H1 (cell line): ENCODE measurements around the gene FGFBP2. TPM values are rescaled to one million over a fixed set of nuclear protein-coding genes. Genes with fewer than 3 reads are reported as not detected.

Experiments
- CTCF ChIA-PET: fragments of 300-600 bp; sonication (Branson Sonifier 250); formaldehyde crosslinking; loops from one replicate; lab custom pipeline; 2021; ENCODE audit not compliant: partially characterized antibody; lab: Charles Lee
- POLR2A ChIA-PET: fragments of 300-600 bp; sonication (Branson Sonifier 250); formaldehyde crosslinking; loops from one replicate; lab custom pipeline; 2021; ENCODE audit warnings: inconsistent platforms; ENCODE audit not compliant: partially characterized antibody; lab: Charles Lee
- DNase-seq, 2 experiments: peaks; one replicate each; pipeline versions ENCODE4 v3.0.0 to v3.0.0-alpha.2; 2010 to 2022; ENCODE audit warnings: low spot score in 2 of 2, low read depth in 1 of 2, mixed read lengths in 1 of 2
- FAIRE-seq: peaks from 2 replicates; lab custom pipeline; 2011; peaks lifted over from hg19 to GRCh38; lab: Jason Lieb, UNC
- H2AFZ ChIP-seq: 2 replicates; pipeline ENCODE4 v1.8.1; 2012; ENCODE audit warnings: low read length, inconsistent platforms
- H2AK5ac ChIP-seq: 2 replicates; pipeline ENCODE4 v1.6.1; 2013; ENCODE audit warnings: low read depth, low read length
- H2BK120ac ChIP-seq: replicated peaks from 2 replicates; pipeline ENCODE3; 2013; ENCODE audit warnings: low read depth, low read length, inconsistent platforms
- H2BK12ac ChIP-seq: 2 replicates; pipeline ENCODE4 v1.6.1; 2013; ENCODE audit warnings: low read depth, low read length
- H2BK15ac ChIP-seq: 2 replicates; pipeline ENCODE4 v1.6.1; 2013; ENCODE audit warnings: low read length
- H2BK20ac ChIP-seq: 2 replicates; pipeline ENCODE4 v1.6.1; 2013; ENCODE audit warnings: low read length
- H2BK5ac ChIP-seq: 2 replicates; pipeline ENCODE4 v1.6.1; 2013; ENCODE audit warnings: low read depth, low read length
- H3K14ac ChIP-seq: 2 replicates; pipeline ENCODE4 v1.6.1; 2013; ENCODE audit warnings: inconsistent platforms; ENCODE audit not compliant: insufficient read length
- H3K18ac ChIP-seq: 2 replicates; pipeline ENCODE4 v1.6.1; 2013; ENCODE audit warnings: low read length; ENCODE audit errors: extremely low read depth
- H3K23ac ChIP-seq: 2 replicates; pipeline ENCODE4 v1.6.1; 2013; ENCODE audit warnings: inconsistent platforms; ENCODE audit not compliant: insufficient read length
- H3K23me2 ChIP-seq: 2 replicates; pipeline ENCODE4 v1.6.1; 2013; ENCODE audit warnings: low read depth, low read length
- H3K27ac ChIP-seq: 2 replicates; pipeline ENCODE4 v1.6.1; 2011; ENCODE audit warnings: low read depth, low read length, inconsistent platforms
- H3K27me3 ChIP-seq, 4 experiments: replicated peaks in 1 of 4; 1 replicate in 1 of 4; 2 replicates in 3 of 4; pipeline versions ENCODE4 v1.6.1 to v1.8.1; 2011 to 2013; ENCODE audit warnings: low read length in 3 of 4, mild to moderate bottlenecking in 3 of 4, inconsistent platforms in 2 of 4, mixed read lengths in 2 of 4, moderate library complexity in 1 of 4; ENCODE audit not compliant: control insufficient read depth in 3 of 4, insufficient read depth in 3 of 4; ENCODE audit errors: extremely low read depth in 1 of 4
- H3K36me3 ChIP-seq, 4 experiments: 2 replicates each; pipeline versions ENCODE4 v1.6.1 to v1.8.1; 2011 to 2013; ENCODE audit warnings: mild to moderate bottlenecking in 4 of 4, low read length in 3 of 4, moderate library complexity in 2 of 4, control low read depth in 1 of 4, inconsistent platforms in 1 of 4; ENCODE audit not compliant: insufficient read depth in 4 of 4, control insufficient read depth in 2 of 4
- H3K4ac ChIP-seq: replicated peaks from 2 replicates; pipeline ENCODE3; 2013; ENCODE audit warnings: low read length, low read depth, mixed read lengths, inconsistent platforms; ENCODE audit not compliant: insufficient read length
- H3K4me1 ChIP-seq, 4 experiments: replicated peaks in 1 of 4; 1 replicate in 1 of 4; 2 replicates in 3 of 4; pipeline versions ENCODE4 v1.6.1 to v1.8.1; 2011 to 2013; ENCODE audit warnings: low read length in 3 of 4, inconsistent platforms in 2 of 4, mixed read lengths in 1 of 4; ENCODE audit not compliant: insufficient read depth in 4 of 4, control insufficient read depth in 3 of 4
- H3K4me2 ChIP-seq, 2 experiments: 2 replicates each; pipeline versions ENCODE4 v1.6.1 to v1.8.1; 2011 to 2013; ENCODE audit warnings: low read depth in 2 of 2, low read length in 2 of 2, control low read depth in 1 of 2, inconsistent platforms in 1 of 2, mild to moderate bottlenecking in 1 of 2; ENCODE audit not compliant: insufficient read depth in 1 of 2
- H3K4me3 ChIP-seq, 4 experiments: fragments of 200-600, 300-600 bp in 1 of 4; sonication (generic), shearing (Covaris generic), sonication (Bioruptor Twin) in 1 of 4; 2 replicates each; pipeline versions ENCODE4 v1.5.1 to v1.8.1; 2011 to 2016; ENCODE audit warnings: low read length in 4 of 4, low read depth in 3 of 4, control low read depth in 2 of 4, inconsistent platforms in 2 of 4, mild to moderate bottlenecking in 2 of 4, mixed read lengths in 1 of 4, moderate library complexity in 1 of 4; ENCODE audit not compliant: insufficient read depth in 2 of 4; ENCODE audit errors: extremely low read depth in 1 of 4
- H3K56ac ChIP-seq: replicated peaks from 2 replicates; pipeline ENCODE3; 2013; ENCODE audit warnings: low read depth, mild to moderate bottlenecking, mixed read lengths, low read length, inconsistent platforms; ENCODE audit not compliant: insufficient read length
- H3K79me1 ChIP-seq: 2 replicates; pipeline ENCODE4 v1.6.1; 2013; ENCODE audit warnings: low read depth, low read length, control low read depth
- H3K79me2 ChIP-seq, 2 experiments: 2 replicates each; pipeline versions ENCODE4 v1.6.1 to v1.8.1; 2012 to 2013; ENCODE audit warnings: low read length in 2 of 2, mild to moderate bottlenecking in 2 of 2, inconsistent platforms in 1 of 2; ENCODE audit not compliant: insufficient read depth in 2 of 2, control insufficient read depth in 1 of 2
- H3K9ac ChIP-seq, 4 experiments: replicated peaks in 1 of 4; 1 replicate in 1 of 4; 2 replicates in 3 of 4; pipeline versions ENCODE4 v1.6.1 to v1.8.1; 2011 to 2013; ENCODE audit warnings: low read depth in 3 of 4, low read length in 3 of 4, control low read depth in 2 of 4, mild to moderate bottlenecking in 2 of 4, moderate library complexity in 2 of 4, inconsistent platforms in 1 of 4; ENCODE audit errors: extremely low read depth in 1 of 4
- H3K9me3 ChIP-seq, 2 experiments: 2 replicates each; pipeline versions ENCODE4 v1.6.1 to v1.8.1; 2012 to 2013; ENCODE audit warnings: mild to moderate bottlenecking in 2 of 2, moderate library complexity in 2 of 2, control low read depth in 1 of 2, inconsistent platforms in 1 of 2, low read depth in 1 of 2, low read length in 1 of 2, mixed read lengths in 1 of 2; ENCODE audit not compliant: insufficient read depth in 2 of 2
- H4K20me1 ChIP-seq, 2 experiments: replicated peaks in 1 of 2; 2 replicates each; pipeline versions ENCODE3 to v1.8.1; 2011 to 2013; ENCODE audit warnings: inconsistent platforms in 2 of 2, low read length in 2 of 2, mild to moderate bottlenecking in 1 of 2; ENCODE audit not compliant: insufficient read depth in 2 of 2, control insufficient read depth in 1 of 2
- H4K5ac ChIP-seq: 2 replicates; pipeline ENCODE4 v1.6.1; 2013; ENCODE audit warnings: low read length, low read depth, mixed read lengths, inconsistent platforms; ENCODE audit not compliant: insufficient read length
- H4K8ac ChIP-seq: 2 replicates; pipeline ENCODE4 v1.8.0; 2013; ENCODE audit warnings: mild to moderate bottlenecking, moderate library complexity, low read length, inconsistent platforms; ENCODE audit not compliant: insufficient read depth; ENCODE audit errors: extremely low read depth
- H4K91ac ChIP-seq: replicated peaks from 2 replicates; pipeline ENCODE3; 2013; ENCODE audit warnings: low read length, mixed read lengths, inconsistent platforms; ENCODE audit not compliant: insufficient read length
- CBX5 ChIP-seq: fragments of 300-800, 300-1000 bp; sonication (generic); IDR thresholded peaks from 2 replicates; pipeline ENCODE4 v1.7.1; 2016; ENCODE audit warnings: antibody characterized with exemption, low read length, low read depth
- CTCF ChIP-seq, 3 experiments: IDR thresholded peaks; 1 replicate in 2 of 3; 2 replicates in 1 of 3; pipeline versions ENCODE4 v1.5.1 to v1.6.1; 2011; ENCODE audit warnings: low read length in 3 of 3, mild to moderate bottlenecking in 3 of 3, inconsistent platforms in 2 of 3, low read depth in 1 of 3, moderate library complexity in 1 of 3; ENCODE audit not compliant: insufficient read depth in 1 of 3; ENCODE audit errors: control extremely low read depth in 1 of 3
- GTF2F1 ChIP-seq: IDR thresholded peaks from 2 replicates; pipeline ENCODE4 v1.6.1; 2012; ENCODE audit warnings: low read depth, low read length, improper control_type of control experiment, borderline replicate concordance
- JUN ChIP-seq: IDR thresholded peaks from 2 replicates; pipeline ENCODE4 v1.6.1; 2011; ENCODE audit warnings: low read depth, mild to moderate bottlenecking, improper control_type of control experiment, low read length
- KDM1A ChIP-seq: fragments of 200-600, 300-600 bp; sonication (generic); IDR thresholded peaks from 2 replicates; pipeline ENCODE4 v1.7.1; 2016; ENCODE audit warnings: mild to moderate bottlenecking, low read length, borderline replicate concordance
- POLR2A ChIP-seq, 2 experiments: IDR thresholded peaks; 1 replicate in 1 of 2; 2 replicates in 1 of 2; pipeline ENCODE4 v1.6.1; 2011; ENCODE audit warnings: low read depth in 2 of 2, low read length in 2 of 2, mild to moderate bottlenecking in 2 of 2; ENCODE audit errors: control extremely low read depth in 1 of 2
- POLR2AphosphoS5 ChIP-seq: IDR thresholded peaks from 2 replicates; pipeline ENCODE4 v1.6.1; 2011; ENCODE audit warnings: low read depth, low read length
- SIRT6 ChIP-seq: IDR thresholded peaks from one replicate; pipeline ENCODE4 v1.7.1; 2012; ENCODE audit warnings: low read length, inconsistent platforms
- SUZ12 ChIP-seq: fragments of 200-600 bp; sonication (generic); IDR thresholded peaks from 2 replicates; pipeline ENCODE4 v1.6.1; 2012; ENCODE audit warnings: mild to moderate bottlenecking, inconsistent platforms, low read length, moderate library complexity, mixed read lengths
- ZNF274 ChIP-seq: IDR thresholded peaks from 2 replicates; pipeline ENCODE4 v1.7.0; 2012; ENCODE audit warnings: low read length, borderline replicate concordance; ENCODE audit errors: extremely low read depth
- WGBS, 2 experiments: shearing (Covaris generic) in 1 of 2; methylation state at CpG; one replicate each; pipeline versions ENCODE4 v1.1.6 to v1.1.7; 2013 to 2015; ENCODE audit warnings: low lambda C conversion rate in 2 of 2, mixed read lengths in 2 of 2, inconsistent platforms in 1 of 2, low coverage in 1 of 2, missing lambda C conversion rate in 1 of 2; ENCODE audit not compliant: insufficient replicate concordance in 2 of 2, insufficient coverage in 1 of 2, insufficient read length in 1 of 2; ENCODE audit errors: extremely low coverage in 1 of 2, missing lambda C conversion rate in 1 of 2; 5-methylcytosine and 5-hydroxymethylcytosine counted together
- polyA plus RNA-seq, 7 experiments: library from polyadenylated mRNA; depleted of rRNA in 3 of 7; stranded (reverse) in 5 of 7; unstranded in 2 of 7; fragments of >200 nt in 5 of 7; fragments of 200-250 nt in 2 of 7; gene quantifications; 1 replicate in 5 of 7; 2 replicates in 1 of 7; 4 replicates in 1 of 7; pipeline versions ENCODE4 v1.2.1 to v1.2.3, GENCODE V29; 2011 to 2013; ENCODE audit warnings: missing spikeins in 2 of 7, mixed read lengths in 2 of 7
- total RNA-seq: library from RNA; stranded (reverse); fragmentation: NEBNext Ultra II Directional; extraction: Animal tissue kit (Norgen Biotek cat#: 25700); gene quantifications from 2 replicates; pipeline ENCODE4 v1.2.1, GENCODE V29; 2021

Gene FGFBP2
- total and polyA plus RNA-seq, 2 of the 8 experiments (the other 6 are each of a cell fraction or from before 2014, with no cell fraction given) = 0.15 TPM; not detected in 1

DNA sequence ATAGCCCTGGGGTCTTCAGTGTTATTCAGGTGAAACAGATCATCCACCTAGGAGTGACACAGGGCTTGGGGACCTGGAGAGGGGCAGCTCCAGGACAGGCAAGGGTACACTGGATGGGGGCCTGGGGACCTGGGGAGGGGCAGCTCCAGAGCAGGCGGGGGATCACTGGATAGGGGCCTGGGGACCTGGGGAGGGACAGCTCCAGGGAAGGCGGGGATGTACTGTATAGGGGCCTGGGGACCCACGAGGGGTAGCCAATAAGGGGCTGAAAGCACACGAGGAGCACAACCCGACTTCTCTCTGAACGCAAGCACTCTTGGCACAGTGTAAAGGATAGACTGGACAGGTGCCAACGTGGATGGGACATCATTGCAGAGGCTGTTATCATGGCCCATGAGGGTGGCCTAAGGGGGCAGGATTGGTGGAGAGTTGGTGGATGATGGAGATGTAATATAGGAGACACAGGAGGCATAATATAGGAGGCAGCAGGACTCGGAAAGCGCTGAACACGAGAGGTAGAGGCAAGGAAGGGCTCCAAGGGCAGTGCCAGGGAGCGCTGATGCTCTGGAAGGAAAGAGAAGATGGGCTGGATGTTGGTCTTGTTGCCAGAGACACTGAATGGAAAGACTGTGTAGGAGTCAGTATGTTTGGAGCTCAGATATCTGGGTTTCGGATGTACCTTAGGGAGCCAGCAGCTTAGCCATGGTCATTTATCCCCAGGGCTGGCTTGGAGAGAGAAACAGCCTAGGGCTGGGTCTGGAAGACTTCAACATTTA, 37.9 kb upstream of the FGFBP2 start:
- H3K4me3 ChIP-seq = no peak overlapping the region
- no peaks in the 10 kb centered on the region for H3K79me1 ChIP-seq
- H3K36me3 ChIP-seq = peaks cover 4 to 22% (median 7%) of the 10 kb centered on the region in 4 experiments
- no peak overlapping the region for H3K18ac ChIP-seq
- H4K20me1 ChIP-seq = no peaks in the 10 kb centered on the region
- no peaks in the 10 kb centered on the region for H3K9me3 ChIP-seq
- no peak overlapping the region for H3K4me2 ChIP-seq
- no peak overlapping the region for H4K91ac ChIP-seq
- ChIA-PET CTCF (interaction anchor here (0.6 to 2.4 kb wide), 20 partner anchors 8 to 522 kb away, joined by 3 to 16 read pairs (median 4); no protein-coding TSS in a partner anchor), POLR2A (interaction anchor here (0.6 to 1.0 kb wide), 2 partner anchors 195 to 215 kb away, joined by 3 read pairs; no protein-coding TSS in a partner anchor)
- no peaks in the 10 kb centered on the region for H3K79me2 ChIP-seq
- H2BK15ac ChIP-seq = no peak overlapping the region
- H3K23ac ChIP-seq = no peak overlapping the region
- H4K8ac ChIP-seq = no peak overlapping the region
- no peak overlapping the region for H3K14ac ChIP-seq
- no peak overlapping the region for H2BK20ac ChIP-seq
- 93% methylated on average over 8 of the region's 12 CpGs; no CpG with 5 or more reads in 1 of the 2 experiments for WGBS, 2 experiments
- H3K23me2 ChIP-seq = no peaks in the 10 kb centered on the region
- no peak overlapping the region for H3K9ac ChIP-seq
- H4K5ac ChIP-seq = no peak overlapping the region
- no peak overlapping the region for H2BK12ac ChIP-seq
- no peak overlapping the region for H3K56ac ChIP-seq
- no peaks in the 10 kb centered on the region; a peak in 1 of 7 replicates for H3K4me1 ChIP-seq
- H2BK120ac ChIP-seq = no peak overlapping the region
- no peak overlapping the region for H3K4ac ChIP-seq
- H2BK5ac ChIP-seq = peak overlapping the region; percentile 27; the same call in 1 of the 2 replicates
- FAIRE-seq (no peak), DNase-seq (no peak)
- H3K27ac ChIP-seq = no peak overlapping the region
- no peak overlapping the region for H2AK5ac ChIP-seq
- no peak overlapping the region for H2AFZ ChIP-seq
- no peaks in the 10 kb centered on the region for H3K27me3 ChIP-seq
- TF ChIP-seq SIRT6 (no peak), GTF2F1 (no peak), JUN (no peak), SUZ12 (no peak), ZNF274 (no peak), POLR2AphosphoS5 (no peak), KDM1A (no peak), POLR2A (IDR thresholded peaks at IDR 0.05; ENCODE audit: control extremely low read depth in 1 of 2, low read depth in 2 of 2, low read length in 2 of 2) (no peak), CTCF (IDR thresholded peaks at IDR 0.05; ENCODE audit: control extremely low read depth in 1 of 3, insufficient read depth in 1 of 3, low read depth in 1 of 3, low read length in 3 of 3) (no peak), CBX5 (no peak)
